ENCODE measurements around the gene ABCF3.

- TF ChIP-seq CTCF (IDR thresholded peaks at IDR 0.05) (no peak), POLR2A (IDR thresholded peaks at IDR 0.05) (no peak)
These were observed 29.5 kb upstream of the ABCF3 start for GRCh38 chr3:184156522-184156955.
